CD4-positive, alpha-beta T cell (primary cell): ENCODE data around the gene PDCD10. TPM values are rescaled to one million over a fixed set of nuclear protein-coding genes. Genes with fewer than 3 reads are reported as not detected.

Experiments used
- ATAC-seq: fragments of 200-7000 bp; cut with Tn5 transposase; one replicate; pipeline ENCODE4 v1.10.0; 2022; ENCODE audit warnings: mild to moderate bottlenecking; ENCODE audit not compliant: poor library complexity
- CTCF ChIA-PET: fragments of 350-600 bp; sonication (Branson Sonifier 250); formaldehyde crosslinking; loops from one replicate; lab custom pipeline; 2021; ENCODE audit warnings: antibody characterized with exemption, inconsistent platforms; lab: Charles Lee
- POLR2A ChIA-PET: fragments of 350-600 bp; sonication (Branson Sonifier 250); formaldehyde crosslinking; loops from one replicate; lab custom pipeline; 2021; ENCODE audit warnings: antibody characterized with exemption, inconsistent platforms; lab: Charles Lee
- DNase-seq, 14 experiments: peaks; one replicate each; pipeline ENCODE4 v3.0.0-alpha.2; 2013 to 2020; ENCODE audit warnings: mixed read lengths in 2 of 14
- H3K27ac ChIP-seq, 2 donors: one replicate each; pipeline versions ENCODE4 v1.5.1 to v1.7.0; 2013; ENCODE audit warnings: low read length in 2 of 2, low read depth in 1 of 2, mild to moderate bottlenecking in 1 of 2
- H3K27me3 ChIP-seq, 2 experiments: 1 replicate in 1 of 2; 2 replicates in 1 of 2; pipeline versions ENCODE4 v1.6.1 to v1.7.0; 2013; ENCODE audit warnings: low read length in 2 of 2, control low read depth in 1 of 2, mild to moderate bottlenecking in 1 of 2, moderate library complexity in 1 of 2; ENCODE audit not compliant: insufficient read depth in 2 of 2, control insufficient read depth in 1 of 2
- H3K36me3 ChIP-seq: one replicate; pipeline ENCODE4 v1.6.1; 2013; ENCODE audit warnings: low read length, control low read depth; ENCODE audit not compliant: insufficient read depth
- H3K4me1 ChIP-seq: one replicate; pipeline ENCODE4 v1.6.1; 2013; ENCODE audit warnings: low read length, control low read depth; ENCODE audit not compliant: insufficient read depth
- H3K4me3 ChIP-seq: one replicate; pipeline ENCODE4 v1.5.1; 2013; ENCODE audit warnings: mild to moderate bottlenecking, low read length, moderate library complexity
- H3K9me3 ChIP-seq, 2 experiments: 1 replicate in 1 of 2; 2 replicates in 1 of 2; pipeline versions ENCODE4 v1.6.1 to v1.7.0; 2013; ENCODE audit warnings: low read length in 2 of 2, mild to moderate bottlenecking in 2 of 2, control low read depth in 1 of 2, moderate library complexity in 1 of 2; ENCODE audit not compliant: control insufficient read depth in 1 of 2, insufficient read depth in 1 of 2
- H3K27ac Mint-ChIP-seq: one replicate; pipeline ENCODE4 v1.8.0; 2020; ENCODE audit warnings: mixed read lengths
- H3K27me3 Mint-ChIP-seq: one replicate; pipeline ENCODE4 v1.8.0; 2021; ENCODE audit warnings: mixed read lengths
- H3K36me3 Mint-ChIP-seq: one replicate; pipeline ENCODE4 v1.8.0; 2021; ENCODE audit warnings: low read depth, mixed read lengths
- H3K4me1 Mint-ChIP-seq: one replicate; pipeline ENCODE4 v1.8.0; 2021; ENCODE audit warnings: low read depth, mixed read lengths
- H3K4me3 Mint-ChIP-seq: one replicate; pipeline ENCODE4 v1.8.0; 2020; ENCODE audit warnings: mild to moderate bottlenecking, mixed read lengths
- H3K9me3 Mint-ChIP-seq: one replicate; pipeline ENCODE4 v1.8.0; 2020; ENCODE audit warnings: mixed read lengths
- intact Hi-C, 2 experiments: fragments of 100-400 bp; cut with DNase I in 1 of 2; cut with micrococcal nuclease in 1 of 2; formaldehyde crosslinking; loops; one replicate each; pipeline versions ENCODE4 v1.15.1 to v1.9.0; 2023 to 2025; cut with DNase I, micrococcal nuclease
- total RNA-seq, 174 experiments: library from RNA in 2 of 174; stranded (reverse) in 2 of 174; gene quantifications; one replicate each; pipeline ENCODE4 v1.2.3 and lab custom pipeline; 2021 to 2026
- TF ChIP-seq, protein P1 (sequence below): fragments of 200-600 bp; IDR thresholded peaks from one replicate; pipeline ENCODE4 v1.8.0; 2022; ENCODE audit warnings: antibody characterized with exemption, mild to moderate bottlenecking

Gene PDCD10
- total RNA-seq, 2 experiments from 2014 or later, result 19.0 to 22.8 TPM

DNA sequence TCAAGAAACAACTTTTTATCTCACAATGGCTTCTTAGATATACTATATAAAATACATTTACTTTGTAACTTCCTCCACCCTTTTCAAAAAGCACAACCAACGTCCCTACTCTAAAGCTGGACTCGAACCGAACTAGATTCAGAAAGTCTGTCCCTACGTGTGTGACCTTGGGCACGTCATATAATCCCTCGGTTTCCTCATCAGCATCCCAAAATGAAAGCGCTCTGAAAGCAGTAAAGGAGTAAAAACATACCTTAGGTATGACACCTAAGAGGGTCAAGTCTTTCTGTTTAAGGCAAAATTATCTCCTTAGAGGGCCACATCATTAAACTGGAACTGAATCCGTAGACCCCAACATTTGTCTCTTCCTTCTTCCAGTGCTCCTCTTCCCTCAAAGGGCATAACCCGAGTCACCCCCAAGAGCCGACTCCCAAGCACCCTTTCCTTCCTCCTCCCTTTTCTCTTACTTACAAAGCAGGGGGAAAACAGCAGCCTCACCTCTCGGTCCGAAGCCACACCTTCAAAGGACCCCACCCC is 663 bp downstream of the PDCD10 start:
- Histone ChIP-seq H3K9me3 (no peaks in the 10 kb centered on the region), H3K27ac (peak overlapping the region; percentile 77 to 80), H3K4me1 (peaks cover 7% of the 10 kb centered on the region), H3K36me3 (no peaks in the 10 kb centered on the region), H3K4me3 (peak overlapping the region; percentile 80), H3K27me3 (no peaks in the 10 kb centered on the region)
- H3K27me3 Mint-ChIP-seq, result no peaks in the 10 kb centered on the region
- ChIA-PET CTCF (no interaction called here), POLR2A (interaction anchor here (0.6 to 1.4 kb wide), 2 partner anchors 8 to 360 kb away, joined by 3 to 4 read pairs; no protein-coding TSS in a partner anchor)
- intact Hi-C loops, result loop anchor here in 1 of 2 experiments (2.0 to 5.0 kb wide), 2 partner anchors 42 to 353 kb away; partner anchors contain the start of gene ZBBX
- no peak overlapping the region for H3K4me3 Mint-ChIP-seq
- peak in 1 of 14 experiments; percentile 48 for DNase-seq
- H3K9me3 Mint-ChIP-seq, result no peaks in the 10 kb centered on the region
- H3K36me3 Mint-ChIP-seq, result peaks cover 6% of the 10 kb centered on the region
- ATAC-seq, result no peak
- TF ChIP-seq, protein P1, sequence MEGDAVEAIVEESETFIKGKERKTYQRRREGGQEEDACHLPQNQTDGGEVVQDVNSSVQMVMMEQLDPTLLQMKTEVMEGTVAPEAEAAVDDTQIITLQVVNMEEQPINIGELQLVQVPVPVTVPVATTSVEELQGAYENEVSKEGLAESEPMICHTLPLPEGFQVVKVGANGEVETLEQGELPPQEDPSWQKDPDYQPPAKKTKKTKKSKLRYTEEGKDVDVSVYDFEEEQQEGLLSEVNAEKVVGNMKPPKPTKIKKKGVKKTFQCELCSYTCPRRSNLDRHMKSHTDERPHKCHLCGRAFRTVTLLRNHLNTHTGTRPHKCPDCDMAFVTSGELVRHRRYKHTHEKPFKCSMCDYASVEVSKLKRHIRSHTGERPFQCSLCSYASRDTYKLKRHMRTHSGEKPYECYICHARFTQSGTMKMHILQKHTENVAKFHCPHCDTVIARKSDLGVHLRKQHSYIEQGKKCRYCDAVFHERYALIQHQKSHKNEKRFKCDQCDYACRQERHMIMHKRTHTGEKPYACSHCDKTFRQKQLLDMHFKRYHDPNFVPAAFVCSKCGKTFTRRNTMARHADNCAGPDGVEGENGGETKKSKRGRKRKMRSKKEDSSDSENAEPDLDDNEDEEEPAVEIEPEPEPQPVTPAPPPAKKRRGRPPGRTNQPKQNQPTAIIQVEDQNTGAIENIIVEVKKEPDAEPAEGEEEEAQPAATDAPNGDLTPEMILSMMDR, result no peak
- H3K4me1 Mint-ChIP-seq, result peaks cover 23% of the 10 kb centered on the region
- no peak overlapping the region for H3K27ac Mint-ChIP-seq

DNA sequence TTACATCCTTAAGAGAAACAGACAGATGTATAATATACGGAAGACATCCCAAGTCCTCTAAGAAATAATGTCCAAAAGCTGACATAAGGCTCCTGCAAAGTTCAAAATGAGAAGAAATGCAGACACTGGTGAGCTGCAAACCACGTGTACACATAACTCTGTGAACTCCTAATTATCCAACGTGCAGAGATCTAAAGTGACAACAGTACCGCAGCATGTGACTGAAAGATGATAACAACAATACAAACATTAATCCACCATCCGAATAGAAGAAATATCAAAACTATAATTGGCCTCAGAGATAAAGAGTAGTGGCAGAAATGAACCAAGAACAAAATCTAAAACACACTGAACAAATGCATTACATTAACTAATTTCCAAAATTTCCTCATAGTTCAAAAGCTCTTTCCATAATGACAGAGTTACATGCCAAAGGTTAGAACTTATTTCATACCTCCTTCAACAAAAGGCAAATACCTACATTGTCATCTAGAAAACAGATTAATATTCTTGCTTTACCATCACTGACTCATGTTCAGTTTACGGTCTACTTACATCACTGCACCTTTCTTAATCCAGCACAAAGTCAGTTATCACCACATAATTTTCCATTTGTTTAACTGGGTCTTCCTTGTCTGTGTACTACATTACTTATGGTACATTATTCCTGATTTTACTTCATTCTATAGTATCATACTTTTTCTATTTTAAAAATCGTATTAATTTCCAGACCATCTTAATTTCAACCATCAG is 2.2 kb downstream of the PDCD10 start:
- TF ChIP-seq, protein P1, result no peak
- Mint-ChIP-seq H3K27ac (peak overlapping the region; percentile 13), H3K27me3 (no peaks in the 10 kb centered on the region), H3K36me3 (peaks cover 6% of the 10 kb centered on the region), H3K4me1 (peaks cover 31% of the 10 kb centered on the region), H3K4me3 (no peak overlapping the region), H3K9me3 (no peaks in the 10 kb centered on the region)
- H3K4me1 ChIP-seq, result peaks cover 7% of the 10 kb centered on the region
- ATAC-seq (no peak), DNase-seq (no peak)
- H3K4me3 ChIP-seq, result no peak overlapping the region
- ChIA-PET POLR2A (no interaction called here), CTCF (no interaction called here)
- intact Hi-C loops, result loop anchor here in 1 of 2 experiments (5.0 kb wide), 1 partner anchor 40 kb away; no protein-coding TSS in a partner anchor
- H3K27ac ChIP-seq, result no peak overlapping the region
- H3K36me3 ChIP-seq, result no peaks in the 10 kb centered on the region
- H3K9me3 ChIP-seq, result no peaks in the 10 kb centered on the region
- H3K27me3 ChIP-seq, result no peaks in the 10 kb centered on the region

DNA sequence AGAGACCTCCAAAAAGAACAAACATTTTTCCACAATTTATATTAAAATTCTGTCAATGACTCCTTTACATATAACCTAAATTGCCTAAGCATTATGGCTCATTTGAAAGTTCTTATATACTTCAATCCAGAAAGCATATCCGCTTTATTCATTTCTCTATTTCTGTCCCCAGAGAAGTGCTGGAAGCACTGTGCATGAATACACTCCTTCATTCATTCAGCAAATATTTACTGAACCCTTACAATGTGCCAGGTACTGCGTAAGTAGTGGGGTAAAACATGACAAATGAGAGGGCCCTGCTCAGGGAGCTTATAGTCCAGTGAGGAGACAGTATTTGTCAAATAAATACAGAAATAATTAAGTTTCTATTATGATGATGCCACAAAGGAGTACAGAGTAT is 3.3 kb downstream of the PDCD10 start:
- DNase-seq, result no peak
- Histone ChIP-seq H3K27ac (no peak overlapping the region), H3K4me1 (peaks cover 7% of the 10 kb centered on the region), H3K27me3 (no peaks in the 10 kb centered on the region), H3K9me3 (no peaks in the 10 kb centered on the region), H3K36me3 (no peaks in the 10 kb centered on the region), H3K4me3 (no peak overlapping the region)
- Mint-ChIP-seq H3K27me3 (no peaks in the 10 kb centered on the region), H3K27ac (no peak overlapping the region), H3K4me3 (no peak overlapping the region), H3K9me3 (no peaks in the 10 kb centered on the region), H3K4me1 (peaks cover 36% of the 10 kb centered on the region), H3K36me3 (peaks cover 6% of the 10 kb centered on the region)
- TF ChIP-seq, protein P1, result no peak
- ATAC-seq, result no peak
- ChIA-PET POLR2A (no interaction called here), CTCF (no interaction called here)
- intact Hi-C loops, result loop anchor here in 1 of 2 experiments (5.0 kb wide), 1 partner anchor 39 kb away; no protein-coding TSS in a partner anchor
